HG02981 (cell line): ENCODE results near the gene SNAPC5.

Experiments used
- ATAC-seq: cut with Tn5 transposase; IDR thresholded peaks from one replicate; pipeline ENCODE4 v1.9.1; 2021; ENCODE audit warnings: mild to moderate bottlenecking, moderate library complexity; ENCODE audit not compliant: unreplicated experiment

SNAPC5 gene

GRCh38 chr15:66459818-66460615 lies 37.5 kb downstream of the SNAPC5 start:
- no peak for ATAC-seq

- ATAC-seq = no peak
Measured at GRCh38 chr15:66456211-66456610, 41.4 kb downstream of the SNAPC5 start.

GRCh38 chr15:66454143-66454542 lies 43.4 kb downstream of the SNAPC5 start:
- no peak for ATAC-seq

GRCh38 chr15:66452971-66453580 lies 44.5 kb downstream of the SNAPC5 start:
- no peak for ATAC-seq

GRCh38 chr15:66452420-66452819 lies 45.1 kb downstream of the SNAPC5 start:
- no peak for ATAC-seq
